GM12878 (cell line): ENCODE results near the gene BACE1-AS. TPM values are rescaled to one million over a fixed set of nuclear protein-coding genes. Genes with fewer than 3 reads are reported as not detected.

Experiments
- ATAC-seq: fragments of 200-7000 bp; cut with Tn5 transposase; 3 replicates; pipeline ENCODE4 v1.9.1; 2020; ENCODE audit warnings: mild to moderate bottlenecking, moderate library complexity
- BruUV-seq: library from RNA; stranded (reverse); fragments of 400-500 nt; replicated peaks from 2 replicates; lab custom pipeline; 2021; lab: Mats Ljungman, UMichigan
- CTCF ChIA-PET: fragments of 300-600 bp; sonication (Branson Sonifier 250); formaldehyde crosslinking; extraction: SDS; loops from one replicate; lab custom pipeline; 2021; ENCODE audit warnings: inconsistent platforms; lab: Yijun Ruan, JAX
- POLR2A ChIA-PET: fragments of 350-600 bp; formaldehyde crosslinking; extraction: SDS; loops from one replicate; lab custom pipeline; 2021; ENCODE audit warnings: inconsistent platforms; lab: Charles Lee
- RAD21 ChIA-PET: fragments of 300-600 bp; sonication (Branson Sonifier 250); formaldehyde crosslinking; loops from one replicate; lab custom pipeline; 2023; ENCODE audit warnings: antibody characterized with exemption; ENCODE audit not compliant: unreplicated experiment; lab: Charles Lee
- SMC1A ChIA-PET: fragments of 300-600 bp; sonication (Branson Sonifier 250); formaldehyde crosslinking; loops from one replicate; lab custom pipeline; 2023; ENCODE audit not compliant: unreplicated experiment, uncharacterized antibody; lab: Charles Lee
- DNase-seq: peaks from one replicate; pipeline ENCODE4 v3.0.0-alpha.2; 2011; ENCODE audit warnings: low read depth, low spot score
- FAIRE-seq: peaks from 3 replicates; lab custom pipeline; 2011; peaks lifted over from hg19 to GRCh38; lab: Jason Lieb, UNC
- H2AFZ ChIP-seq: 2 replicates; pipeline ENCODE4 v1.6.0; 2011; ENCODE audit warnings: low read depth, low read length, control low read depth; ENCODE audit not compliant: control insufficient read depth
- H3K27ac ChIP-seq: 2 replicates; pipeline ENCODE4 v1.5.1; 2011; ENCODE audit warnings: control low read depth; ENCODE audit not compliant: control insufficient read depth, insufficient read depth
- H3K27me3 ChIP-seq, 2 experiments: replicated peaks in 1 of 2; 2 replicates each; pipeline versions ENCODE4 v1.6.0 to v1.6.1; 2011; ENCODE audit warnings: low read length in 1 of 2; ENCODE audit not compliant: control insufficient read depth in 2 of 2, insufficient read depth in 2 of 2
- H3K36me3 ChIP-seq, 2 experiments: 2 replicates each; pipeline ENCODE4 v1.5.1; 2011; ENCODE audit warnings: low read length in 1 of 2; ENCODE audit not compliant: control insufficient read depth in 2 of 2, insufficient read depth in 2 of 2
- H3K4me1 ChIP-seq: 2 replicates; pipeline ENCODE4 v1.6.1; 2011; ENCODE audit warnings: mild to moderate bottlenecking, low read length, moderate library complexity, mixed read lengths; ENCODE audit not compliant: control insufficient read depth, insufficient read depth
- H3K4me2 ChIP-seq: 2 replicates; pipeline ENCODE4 v1.6.0; 2011; ENCODE audit warnings: control low read depth; ENCODE audit not compliant: control insufficient read depth, insufficient read depth
- H3K4me3 ChIP-seq: fragments of 200-600 bp; sonication (generic); 2 replicates; pipeline ENCODE4 v1.5.1; 2016
- H3K79me2 ChIP-seq: 2 replicates; pipeline ENCODE4 v1.6.0; 2011; ENCODE audit warnings: low read length; ENCODE audit not compliant: control insufficient read depth, insufficient read depth
- H3K9ac ChIP-seq: 2 replicates; pipeline ENCODE4 v1.8.0; 2011; ENCODE audit warnings: low read length, control low read depth, mixed read lengths; ENCODE audit not compliant: control insufficient read depth, insufficient read depth
- H3K9me3 ChIP-seq: replicated peaks from 3 replicates; pipeline ENCODE4 v1.5.1; 2011; ENCODE audit warnings: mild to moderate bottlenecking, low read length; ENCODE audit not compliant: control insufficient read depth, insufficient read depth
- H4K20me1 ChIP-seq: 2 replicates; pipeline ENCODE4 v1.6.0; 2011; ENCODE audit not compliant: control insufficient read depth, insufficient read depth
- BRCA1 ChIP-seq: IDR thresholded peaks from 2 replicates; pipeline ENCODE4 v1.6.1; 2011; ENCODE audit warnings: low read depth, low read length, improper control_type of control experiment
- EP300 ChIP-seq, 2 experiments: fragments of 150-350 bp in 1 of 2; IDR thresholded peaks; 2 replicates each; pipeline ENCODE4 v1.6.1; 2011 to 2012; ENCODE audit warnings: low read depth in 2 of 2, low read length in 2 of 2, borderline replicate concordance in 1 of 2, improper control_type of control experiment in 1 of 2, inconsistent platforms in 1 of 2; ENCODE audit not compliant: control insufficient read depth in 1 of 2
- ESRRA ChIP-seq: IDR thresholded peaks from 2 replicates; pipeline ENCODE4 v1.6.1; 2012; ENCODE audit warnings: mild to moderate bottlenecking, low read length, improper control_type of control experiment
- EZH2 ChIP-seq: IDR thresholded peaks from 2 replicates; pipeline ENCODE4 v1.6.1; 2012; ENCODE audit warnings: low read depth, mild to moderate bottlenecking, control low read depth, inconsistent platforms, low read length, borderline replicate concordance; ENCODE audit not compliant: control insufficient read depth
- HDAC2 ChIP-seq: fragments of 200-600 bp; sonication (generic); IDR thresholded peaks from 2 replicates; pipeline ENCODE4 v1.6.1; 2017
- IRF4 ChIP-seq: IDR thresholded peaks from 2 replicates; pipeline ENCODE4 v1.6.1; 2011; ENCODE audit warnings: low read depth, low read length
- KAT2A ChIP-seq: conservative IDR thresholded peaks from 2 replicates; pipeline ENCODE4 v1.6.1; 2011; ENCODE audit warnings: low read depth, low read length; ENCODE audit not compliant: control insufficient read depth
- LARP7 ChIP-seq: fragments of 450-650 bp; IDR thresholded peaks from 2 replicates; pipeline ENCODE4 v1.6.1; 2017; ENCODE audit warnings: mild to moderate bottlenecking
- MTA2 ChIP-seq: fragments of 450-650 bp; IDR thresholded peaks from 2 replicates; pipeline ENCODE4 v1.6.1; 2016; ENCODE audit warnings: low read depth, mild to moderate bottlenecking, moderate library complexity
- NFIC ChIP-seq: IDR thresholded peaks from 2 replicates; pipeline ENCODE4 v1.6.1; 2012; ENCODE audit warnings: low read depth, mild to moderate bottlenecking, inconsistent platforms, low read length, moderate library complexity
- PRDM15 ChIP-seq: fragments of 450-650 bp; formaldehyde crosslinking; IDR thresholded peaks from 2 replicates; pipeline ENCODE4 v1.4.0; 2020; ENCODE audit warnings: mild to moderate bottlenecking, moderate library complexity
- SMAD5 ChIP-seq: IDR thresholded peaks from 2 replicates; pipeline ENCODE4 v1.6.1; 2016; ENCODE audit warnings: antibody characterized with exemption, low read depth
- SP1 ChIP-seq: IDR thresholded peaks from one replicate; pipeline ENCODE4 v1.6.1; 2011; ENCODE audit warnings: low read depth, low read length
- SRF ChIP-seq, 2 experiments: IDR thresholded peaks; 2 replicates each; pipeline ENCODE4 v1.6.1; 2011; ENCODE audit warnings: low read depth in 2 of 2, low read length in 2 of 2, mild to moderate bottlenecking in 1 of 2, moderate library complexity in 1 of 2
- WGBS: methylation state at CpG from one replicate; pipeline ENCODE4 v1.1.6; 2016; ENCODE audit warnings: low lambda C conversion rate; ENCODE audit not compliant: insufficient replicate concordance, insufficient coverage; ENCODE audit errors: missing lambda C conversion rate; 5-methylcytosine and 5-hydroxymethylcytosine counted together
- in situ Hi-C: fragments of 300-500 bp; cut with MboI; formaldehyde crosslinking; loops from 9 replicates; pipeline ENCODE4 v1.14.3; 2018; ENCODE audit warnings: mixed read lengths
- intact Hi-C: fragments of 100-400 bp; cut with micrococcal nuclease; formaldehyde crosslinking; loops from one replicate; pipeline ENCODE4 v1.14.2; 2022; ENCODE audit not compliant: unreplicated experiment
- polyA plus RNA-seq, 11 experiments: library from polyadenylated mRNA; depleted of rRNA in 4 of 11; unstranded in 6 of 11; stranded (reverse) in 5 of 11; fragments of >200 nt; fragmentation: Nextera tagmentation in 4 of 11; fragmentation: Illumina TruSeq in 1 of 11; extraction: Ambion mirVana in 4 of 11; extraction: Trizol in 1 of 11; gene quantifications; 1 replicate in 1 of 11; 2 replicates in 10 of 11; pipeline versions ENCODE4 v1.2.1 to v1.2.3, GENCODE V29; 2011 to 2016; ENCODE audit warnings: inconsistent platforms in 2 of 11, missing spikeins in 2 of 11, low read depth in 1 of 11
- total RNA-seq, 4 experiments: library from RNA; depleted of rRNA in 3 of 4; stranded (reverse); fragments of >200 nt in 3 of 4; fragmentation: Illumina TruSeq in 1 of 4; extraction: Trizol in 1 of 4; gene quantifications; 2 replicates each; pipeline versions ENCODE4 v1.2.1 to v1.2.3, GENCODE V29; 2013 to 2021
- TF ChIP-seq, protein P1 (sequence below), 3 experiments: IDR thresholded peaks in 2 of 3; conservative IDR thresholded peaks in 1 of 3; 2 replicates each; pipeline ENCODE4 v1.5.1; 2011; ENCODE audit warnings: low read depth in 3 of 3, low read length in 3 of 3, mild to moderate bottlenecking in 3 of 3, control low read depth in 2 of 3, moderate library complexity in 2 of 3, inconsistent platforms in 1 of 3, mixed read lengths in 1 of 3; ENCODE audit not compliant: control insufficient read depth in 2 of 3, insufficient read depth in 1 of 3; ENCODE audit errors: extremely low read depth in 1 of 3
- TF ChIP-seq, protein P2 (sequence below): fragments of 450-650 bp; IDR thresholded peaks from 2 replicates; pipeline ENCODE4 v1.6.1; 2017; ENCODE audit warnings: mild to moderate bottlenecking, moderate library complexity

The BACE1-AS gene
- total and polyA plus RNA-seq, 10 of the 15 experiments (the other 5 are each of a cell fraction or from before 2014, with no cell fraction given), result 2.0 to 6.7 (median 3.9) TPM

- DNase-seq (no peak), ATAC-seq (peak; percentile 6; the same call in 1 of the 3 replicates), FAIRE-seq (no peak)
- POLR2A ChIA-PET, result no interaction called here
- no peak overlapping the region for H3K9ac ChIP-seq
- H3K27me3 ChIP-seq, result peaks cover 2% of the 10 kb centered on the region in 2 experiments; a peak in 1 of 4 replicates
- no peak overlapping the region for H3K4me2 ChIP-seq
- CTCF ChIA-PET, result no interaction called here
- H3K36me3 ChIP-seq, result no peaks in the 10 kb centered on the region
- no TSS peak for BruUV-seq
- H2AFZ ChIP-seq, result no peak overlapping the region
- in situ Hi-C loops, result no loop called here
- H3K9me3 ChIP-seq, result no peaks in the 10 kb centered on the region
- SMC1A ChIA-PET, result no interaction called here
- no peaks in the 10 kb centered on the region for H4K20me1 ChIP-seq
- H3K4me3 ChIP-seq, result no peak overlapping the region
- intact Hi-C loops, result no loop called here
- WGBS, result 43% methylated on average over 5 of the region's 5 CpGs
- RAD21 ChIA-PET, result no interaction called here
- no peak overlapping the region for H3K27ac ChIP-seq
- no peaks in the 10 kb centered on the region for H3K79me2 ChIP-seq
- no peaks in the 10 kb centered on the region for H3K4me1 ChIP-seq
- TF ChIP-seq, protein P1, sequence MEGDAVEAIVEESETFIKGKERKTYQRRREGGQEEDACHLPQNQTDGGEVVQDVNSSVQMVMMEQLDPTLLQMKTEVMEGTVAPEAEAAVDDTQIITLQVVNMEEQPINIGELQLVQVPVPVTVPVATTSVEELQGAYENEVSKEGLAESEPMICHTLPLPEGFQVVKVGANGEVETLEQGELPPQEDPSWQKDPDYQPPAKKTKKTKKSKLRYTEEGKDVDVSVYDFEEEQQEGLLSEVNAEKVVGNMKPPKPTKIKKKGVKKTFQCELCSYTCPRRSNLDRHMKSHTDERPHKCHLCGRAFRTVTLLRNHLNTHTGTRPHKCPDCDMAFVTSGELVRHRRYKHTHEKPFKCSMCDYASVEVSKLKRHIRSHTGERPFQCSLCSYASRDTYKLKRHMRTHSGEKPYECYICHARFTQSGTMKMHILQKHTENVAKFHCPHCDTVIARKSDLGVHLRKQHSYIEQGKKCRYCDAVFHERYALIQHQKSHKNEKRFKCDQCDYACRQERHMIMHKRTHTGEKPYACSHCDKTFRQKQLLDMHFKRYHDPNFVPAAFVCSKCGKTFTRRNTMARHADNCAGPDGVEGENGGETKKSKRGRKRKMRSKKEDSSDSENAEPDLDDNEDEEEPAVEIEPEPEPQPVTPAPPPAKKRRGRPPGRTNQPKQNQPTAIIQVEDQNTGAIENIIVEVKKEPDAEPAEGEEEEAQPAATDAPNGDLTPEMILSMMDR (IDR thresholded peaks at IDR 0.05 in 2 of 3, conservative IDR thresholded peaks at IDR 0.05 in 1 of 3; ENCODE audit: control insufficient read depth in 2 of 3, extremely low read depth in 1 of 3, insufficient read depth in 1 of 3, low read depth in 3 of 3, low read length in 3 of 3), result no peak
- TF ChIP-seq EP300 (IDR thresholded peaks at IDR 0.05; ENCODE audit: borderline replicate concordance in 1 of 2, control insufficient read depth in 1 of 2, low read depth in 2 of 2, low read length in 2 of 2) (no peak), BRCA1 (no peak), ESRRA (no peak), PRDM15 (CRISPR knock-in tag) (no peak), SRF (IDR thresholded peaks at IDR 0.05; ENCODE audit: low read depth in 2 of 2, low read length in 2 of 2) (no peak), EZH2 (no peak), KAT2A (no peak), IRF4 (no peak), SMAD5 (no peak), SP1 (no peak), HDAC2 (no peak), LARP7 (no peak), NFIC (no peak), MTA2 (no peak)
- TF ChIP-seq, protein P2, sequence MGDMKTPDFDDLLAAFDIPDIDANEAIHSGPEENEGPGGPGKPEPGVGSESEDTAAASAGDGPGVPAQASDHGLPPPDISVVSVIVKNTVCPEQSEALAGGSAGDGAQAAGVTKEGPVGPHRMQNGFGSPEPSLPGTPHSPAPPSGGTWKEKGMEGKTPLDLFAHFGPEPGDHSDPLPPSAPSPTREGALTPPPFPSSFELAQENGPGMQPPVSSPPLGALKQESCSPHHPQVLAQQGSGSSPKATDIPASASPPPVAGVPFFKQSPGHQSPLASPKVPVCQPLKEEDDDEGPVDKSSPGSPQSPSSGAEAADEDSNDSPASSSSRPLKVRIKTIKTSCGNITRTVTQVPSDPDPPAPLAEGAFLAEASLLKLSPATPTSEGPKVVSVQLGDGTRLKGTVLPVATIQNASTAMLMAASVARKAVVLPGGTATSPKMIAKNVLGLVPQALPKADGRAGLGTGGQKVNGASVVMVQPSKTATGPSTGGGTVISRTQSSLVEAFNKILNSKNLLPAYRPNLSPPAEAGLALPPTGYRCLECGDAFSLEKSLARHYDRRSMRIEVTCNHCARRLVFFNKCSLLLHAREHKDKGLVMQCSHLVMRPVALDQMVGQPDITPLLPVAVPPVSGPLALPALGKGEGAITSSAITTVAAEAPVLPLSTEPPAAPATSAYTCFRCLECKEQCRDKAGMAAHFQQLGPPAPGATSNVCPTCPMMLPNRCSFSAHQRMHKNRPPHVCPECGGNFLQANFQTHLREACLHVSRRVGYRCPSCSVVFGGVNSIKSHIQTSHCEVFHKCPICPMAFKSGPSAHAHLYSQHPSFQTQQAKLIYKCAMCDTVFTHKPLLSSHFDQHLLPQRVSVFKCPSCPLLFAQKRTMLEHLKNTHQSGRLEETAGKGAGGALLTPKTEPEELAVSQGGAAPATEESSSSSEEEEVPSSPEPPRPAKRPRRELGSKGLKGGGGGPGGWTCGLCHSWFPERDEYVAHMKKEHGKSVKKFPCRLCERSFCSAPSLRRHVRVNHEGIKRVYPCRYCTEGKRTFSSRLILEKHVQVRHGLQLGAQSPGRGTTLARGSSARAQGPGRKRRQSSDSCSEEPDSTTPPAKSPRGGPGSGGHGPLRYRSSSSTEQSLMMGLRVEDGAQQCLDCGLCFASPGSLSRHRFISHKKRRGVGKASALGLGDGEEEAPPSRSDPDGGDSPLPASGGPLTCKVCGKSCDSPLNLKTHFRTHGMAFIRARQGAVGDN, result no peak
Measured at GRCh38 chr11:117300773-117301172, 9.6 kb downstream of the BACE1-AS start.
